HG02973 (cell line): ENCODE results near the gene BUB1.
"Not testable (repeated sequence)": the region's sequence is repeated elsewhere in the genome, so short reads cannot be mapped to it uniquely, and the experiment has no call there.

Experiments used
- ATAC-seq: cut with Tn5 transposase; IDR thresholded peaks from one replicate; pipeline ENCODE4 v1.9.1; 2021; ENCODE audit warnings: moderate library complexity; ENCODE audit not compliant: unreplicated experiment

The BUB1 gene

DNA sequence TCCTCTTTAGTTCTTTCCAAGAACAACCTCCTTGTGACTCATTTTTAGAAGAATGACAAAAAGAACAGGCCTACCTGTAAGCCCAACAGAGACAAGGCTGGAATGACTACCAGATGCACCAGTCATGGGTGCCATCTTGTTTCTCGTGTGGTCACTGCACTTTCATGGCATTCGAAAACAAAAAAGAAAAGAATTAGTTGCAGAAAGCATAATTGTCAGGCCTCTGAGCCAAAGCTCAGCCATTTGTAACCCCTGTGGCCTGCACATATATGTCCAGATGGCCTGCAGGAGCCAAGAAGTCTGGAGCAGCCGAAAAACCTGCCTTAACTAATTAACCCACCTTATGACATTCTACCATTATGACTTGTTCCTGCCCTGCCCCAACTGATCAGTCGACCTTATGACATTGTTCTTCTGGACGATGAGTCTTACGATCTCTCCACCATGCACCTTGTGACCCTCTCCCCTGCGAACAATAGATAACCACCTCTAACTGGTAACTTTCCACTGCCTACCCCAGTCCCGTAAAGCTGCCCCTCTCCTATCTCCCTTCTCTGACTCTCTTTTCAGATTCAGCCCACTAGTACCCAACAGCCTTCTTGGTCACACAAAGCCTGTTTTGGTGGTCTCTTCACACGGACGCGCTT lies 13.9 kb upstream of the BUB1 start:
- ATAC-seq, result no peak

DNA sequence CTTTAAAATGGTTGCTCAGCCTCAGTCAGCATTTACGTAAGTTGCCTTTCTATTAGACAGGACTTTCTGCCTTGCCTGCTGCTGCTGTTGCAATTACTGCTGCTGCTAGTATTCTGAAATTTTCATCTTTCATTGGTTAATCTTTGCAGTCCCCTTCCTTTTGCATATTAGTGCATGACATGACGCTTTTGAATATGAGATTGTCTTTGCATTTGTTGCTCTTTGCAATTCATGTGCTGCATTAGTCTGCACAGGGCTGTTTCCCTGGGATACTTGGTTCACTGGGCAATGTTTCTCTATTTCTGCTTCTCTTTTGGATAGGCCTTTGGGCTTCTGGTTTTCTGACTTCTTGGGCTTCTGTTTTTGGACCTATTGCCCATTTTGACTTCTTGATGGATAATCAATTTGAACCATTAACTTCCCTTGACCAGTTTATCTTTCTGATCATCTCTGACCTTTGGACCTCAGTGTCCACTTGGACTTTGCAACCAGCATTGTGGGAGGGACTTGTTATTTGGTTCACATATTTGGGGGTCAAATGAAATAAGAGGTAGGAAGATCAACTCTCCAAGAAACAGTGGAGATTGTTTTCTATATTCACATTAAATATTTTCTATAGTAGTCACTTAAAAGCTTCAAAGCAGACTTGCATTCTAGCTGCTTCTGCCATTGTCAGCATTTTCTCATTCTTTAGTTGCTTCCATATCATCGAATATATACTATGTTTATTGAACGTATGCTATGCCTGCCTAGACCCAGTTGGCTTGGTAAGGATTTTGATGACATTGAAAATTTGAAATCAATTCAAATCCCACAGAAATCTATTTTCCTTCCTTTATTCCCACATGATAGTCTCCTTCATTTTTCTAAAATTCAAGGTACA lies 12.5 kb upstream of the BUB1 start:
- no peak for ATAC-seq

DNA sequence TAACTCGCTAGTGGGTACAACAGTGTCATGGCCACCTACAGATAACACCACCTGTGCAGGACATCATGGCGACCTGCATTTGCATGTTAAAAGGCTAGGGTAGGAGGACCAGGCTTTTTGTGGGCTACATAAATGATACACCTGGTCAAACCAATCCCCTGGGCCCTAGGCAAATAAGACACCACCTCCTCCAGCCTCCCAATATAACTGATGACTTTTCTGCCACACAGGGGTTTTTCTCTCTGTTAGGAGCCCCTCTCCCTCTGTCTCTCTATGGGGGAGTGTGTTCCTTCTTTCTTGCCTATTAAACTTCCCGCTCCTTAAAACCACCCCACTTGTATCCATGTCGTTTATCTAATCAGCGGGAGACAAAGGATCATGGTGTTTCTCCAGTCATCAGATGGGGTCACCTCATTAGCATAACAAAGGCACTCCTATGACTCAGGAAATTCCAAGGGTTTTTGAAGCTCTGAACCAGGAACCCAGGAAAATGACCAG lies 10.8 kb upstream of the BUB1 start:
- ATAC-seq, result no peak

DNA sequence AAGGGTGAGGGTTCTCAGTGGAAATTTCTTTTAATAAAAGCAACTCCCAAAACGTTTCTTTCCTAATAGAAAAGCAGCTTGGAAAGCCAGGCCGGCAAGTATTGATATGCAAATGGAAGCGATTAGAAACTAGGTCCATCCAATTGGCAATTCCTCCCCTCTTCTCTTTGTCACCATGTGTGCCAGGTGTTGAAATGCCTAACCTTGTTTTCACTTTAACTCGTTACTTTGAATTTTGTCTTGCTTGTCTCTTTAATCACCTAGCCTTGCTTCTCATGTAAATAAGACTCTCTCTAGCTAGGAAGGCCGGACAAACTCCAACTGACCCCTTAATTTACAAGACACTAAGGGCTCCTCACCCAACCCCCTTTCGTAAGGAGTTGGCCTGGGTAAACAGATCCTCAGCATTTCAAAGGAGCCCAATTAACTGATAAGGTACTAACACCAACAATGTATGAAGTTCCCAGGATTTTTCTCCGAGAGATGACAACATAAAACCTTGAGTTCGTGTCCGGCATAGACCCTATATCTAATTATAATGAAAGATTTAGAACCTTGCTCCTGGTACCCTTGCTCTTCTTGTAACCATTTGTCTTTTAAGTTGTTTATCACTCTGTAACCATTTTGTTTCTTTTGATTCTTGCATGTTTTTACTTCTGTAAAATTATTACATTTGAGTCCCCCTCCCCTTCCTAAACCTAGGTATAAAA lies 10.1 kb upstream of the BUB1 start:
- not testable (repeated sequence) for ATAC-seq

- ATAC-seq, result no peak
Observed at GRCh38 chr2:110682872-110683271, 5.0 kb upstream of the BUB1 start.

- ATAC-seq, result no peak
Observed at GRCh38 chr2:110682267-110682666, 4.4 kb upstream of the BUB1 start.

DNA sequence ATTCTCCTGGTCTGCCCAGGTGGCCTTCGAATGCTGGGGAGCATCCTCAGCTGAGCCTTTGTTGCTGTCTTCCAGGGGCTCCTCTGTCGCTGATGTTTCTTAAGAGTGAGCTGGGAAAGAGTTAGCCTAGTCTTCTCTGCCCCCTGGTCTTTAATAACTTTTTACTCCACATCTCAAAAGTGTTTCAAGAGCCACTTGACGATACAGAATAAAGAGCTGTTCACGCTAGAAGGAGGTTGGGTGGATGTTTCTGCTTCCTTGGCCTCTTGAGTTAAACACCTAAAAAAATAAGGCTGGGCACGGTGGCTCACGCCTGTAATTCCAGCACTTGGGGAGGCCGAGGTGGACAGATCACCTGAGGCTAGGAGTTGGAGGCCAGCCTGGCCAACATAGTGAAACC lies 2.8 kb upstream of the BUB1 start:
- ATAC-seq, result no peak

GRCh38 chr2:110679865-110680264 lies 2.0 kb upstream of the BUB1 start:
- ATAC-seq, result no peak

DNA sequence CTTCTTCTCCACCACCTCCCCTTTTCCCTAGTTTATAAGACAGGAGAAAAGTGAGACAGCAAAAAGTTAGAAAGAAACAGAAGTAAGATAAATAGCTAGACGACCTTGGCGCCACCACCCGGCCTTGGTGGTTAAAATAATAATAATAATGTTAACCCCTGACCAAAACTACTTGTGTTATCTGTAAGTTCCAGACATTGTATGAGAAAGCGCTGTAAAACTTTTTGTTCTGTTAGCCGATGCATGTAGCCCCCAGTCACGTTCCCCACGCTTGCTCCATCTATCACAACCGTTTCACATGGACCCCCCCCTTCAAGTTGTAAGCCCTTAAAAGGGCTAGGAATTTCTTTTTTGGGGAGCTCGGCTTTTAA lies 1.5 kb upstream of the BUB1 start:
- no peak for ATAC-seq

GRCh38 chr2:110678457-110679336 lies 834 bp upstream of the BUB1 start:
- no peak for ATAC-seq

- no peak for ATAC-seq
Observed at GRCh38 chr2:110677080-110677479, 783 bp downstream of the BUB1 start.

- ATAC-seq, result no peak
Observed at GRCh38 chr2:110675679-110676078, 2.2 kb downstream of the BUB1 start.

- ATAC-seq, result peak; percentile 74
Observed at GRCh38 chr2:110674620-110675555, 3.0 kb downstream of the BUB1 start.

- ATAC-seq, result no peak
Observed at GRCh38 chr2:110673201-110673600, 4.7 kb downstream of the BUB1 start.

DNA sequence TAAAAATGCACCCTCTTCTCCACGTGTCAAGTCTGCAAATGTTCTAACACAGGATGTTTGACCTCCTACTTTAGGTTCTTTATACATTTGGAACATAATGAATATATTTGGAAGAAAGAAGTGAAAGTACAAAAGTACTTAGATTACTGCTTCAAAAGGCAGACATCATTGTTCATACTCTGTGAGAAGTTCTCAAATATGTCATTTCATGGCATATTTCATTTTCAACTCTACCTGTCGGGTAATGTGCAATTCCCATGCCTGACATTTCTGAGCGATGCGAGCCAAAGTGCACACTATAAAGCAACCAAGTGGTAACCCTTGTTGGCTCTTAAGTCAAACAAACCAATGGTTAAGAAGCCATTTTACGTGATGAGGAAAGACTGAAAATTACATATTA lies 7.0 kb downstream of the BUB1 start:
- no peak for ATAC-seq

DNA sequence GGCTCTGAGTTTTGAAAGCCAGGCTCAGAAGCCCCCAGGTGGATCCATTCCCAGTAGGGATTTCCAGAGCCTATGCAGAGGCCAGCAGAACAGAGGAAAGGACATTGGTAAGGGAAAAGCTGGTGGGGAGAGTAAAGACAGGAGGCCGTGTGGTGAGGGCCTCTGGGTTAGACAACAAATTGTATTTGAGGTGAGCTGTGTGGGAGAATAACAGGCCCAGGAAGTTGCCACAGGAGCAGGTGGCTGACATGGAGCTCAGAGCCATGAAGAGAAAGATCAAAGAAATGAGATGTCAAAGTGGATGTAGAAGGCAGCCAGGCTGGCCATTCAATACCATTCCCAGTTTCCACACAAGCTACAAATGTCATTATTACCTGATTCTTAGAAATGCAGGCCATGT lies 8.8 kb downstream of the BUB1 start:
- ATAC-seq, result no peak

- no peak for ATAC-seq
Observed at GRCh38 chr2:110667071-110667470, 10.8 kb downstream of the BUB1 start.

- no peak for ATAC-seq
Observed at GRCh38 chr2:110664135-110664534, 13.7 kb downstream of the BUB1 start.

GRCh38 chr2:110662560-110662959 lies 15.3 kb downstream of the BUB1 start:
- ATAC-seq, result no peak

DNA sequence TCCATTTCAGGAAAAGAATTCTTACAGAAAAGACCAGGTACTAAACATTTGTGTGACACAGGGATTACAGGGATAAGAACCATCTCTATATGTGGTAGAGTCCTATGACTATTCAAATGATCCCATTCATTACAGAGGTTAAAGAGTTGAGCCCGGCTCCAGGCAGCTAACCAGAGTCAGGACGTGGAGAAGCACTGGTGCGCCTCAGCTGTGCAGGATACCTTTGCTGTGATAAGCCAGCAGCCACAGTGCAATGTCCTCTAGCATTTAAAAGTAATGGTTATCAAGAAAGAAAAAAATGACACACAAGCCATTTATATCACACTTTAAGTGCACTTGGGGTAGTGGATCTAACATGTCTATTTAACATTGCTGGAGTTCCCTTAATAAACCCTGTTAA lies 17.3 kb downstream of the BUB1 start:
- ATAC-seq, result no peak
